Gastrocnemius medialis (tissue), 4 donors: ENCODE data around the gene H2AZ1. TPM values are rescaled to one million over a fixed set of nuclear protein-coding genes. Genes with fewer than 3 reads are reported as not detected.

Experiments used
- ATAC-seq, 2 donors: fragments of 150-250 bp; one replicate each; pipeline ENCODE4 v1.9.1; 2016
- DNase-seq, 2 donors: peaks; one replicate each; pipeline ENCODE4 v3.0.0-alpha.2; 2019
- H3K27ac ChIP-seq, 4 donors: fragments of 200-600 bp; sonication (generic); 1 replicate in 1 of 4; 2 replicates in 3 of 4; pipeline ENCODE4 v1.5.1; 2016 to 2018; ENCODE audit warnings: mild to moderate bottlenecking in 2 of 4, moderate library complexity in 1 of 4
- H3K27me3 ChIP-seq, 3 donors: fragments of 200-600 bp; sonication (generic) in 2 of 3; 1 replicate in 1 of 3; 2 replicates in 2 of 3; pipeline versions ENCODE4 v1.5.1 to v1.6.0; 2016 to 2019; ENCODE audit warnings: mild to moderate bottlenecking in 1 of 3, moderate library complexity in 1 of 3
- H3K36me3 ChIP-seq, 2 donors: fragments of 200-600 bp; sonication (generic) in 1 of 2; one replicate each; pipeline ENCODE4 v1.5.1; 2017 to 2018
- H3K4me1 ChIP-seq, 2 donors: fragments of 200-600 bp; sonication (generic) in 1 of 2; one replicate each; pipeline ENCODE4 v1.5.1; 2016 to 2017; ENCODE audit warnings: mild to moderate bottlenecking in 2 of 2
- H3K4me3 ChIP-seq, 4 donors: fragments of 200-600 bp; sonication (generic) in 3 of 4; 1 replicate in 1 of 4; 2 replicates in 3 of 4; pipeline ENCODE4 v1.5.1; 2016 to 2019; ENCODE audit warnings: mild to moderate bottlenecking in 2 of 4
- H3K9me3 ChIP-seq, 3 donors: fragments of 200-600 bp; sonication (generic) in 2 of 3; 1 replicate in 1 of 3; 2 replicates in 2 of 3; pipeline ENCODE4 v1.5.1; 2016 to 2019
- CTCF ChIP-seq, 5 experiments: fragments of 450-650 bp in 3 of 5; fragments of 200-600 bp in 2 of 5; sonication (generic) in 2 of 5; IDR thresholded peaks in 4 of 5; conservative IDR thresholded peaks in 1 of 5; 1 replicate in 4 of 5; 2 replicates in 1 of 5; pipeline ENCODE4 v1.5.1; 2016 to 2019; ENCODE audit warnings: antibody characterized with exemption in 5 of 5, mild to moderate bottlenecking in 3 of 5, moderate library complexity in 3 of 5
- POLR2A ChIP-seq, 2 donors: fragments of 450-650 bp; IDR thresholded peaks; one replicate each; pipeline ENCODE4 v1.6.1; 2017; ENCODE audit warnings: antibody characterized with exemption in 2 of 2, mild to moderate bottlenecking in 2 of 2, moderate library complexity in 2 of 2
- in situ Hi-C, 4 donors: fragments of 200-750 bp; cut with MboI; loops; one replicate each; pipeline versions ENCODE4 v1.15.0 to v1.8.0; 2017; ENCODE audit warnings: low sequenced_read_pairs in 4 of 4
- intact Hi-C: fragments of 100-400 bp; cut with DNase I; formaldehyde crosslinking; loops from one replicate; pipeline ENCODE4 v1.15.1; 2023; ENCODE audit warnings: low total_unique reads
- total RNA-seq, 4 donors: library from RNA; depleted of rRNA; stranded (reverse); fragments of >200 nt; gene quantifications; one replicate each; pipeline versions ENCODE4 v1.1.0 to v1.2.3, GENCODE V29; 2016

H2AZ1 gene
- total RNA-seq, 4 donors from 2014 or later = 176 to 316 (median 193) TPM

GRCh38 chr4:99986792-99987191 is 36.7 kb upstream of the H2AZ1 start:
- intact Hi-C loops = no loop called here
- H3K9me3 ChIP-seq = no peaks in the 10 kb centered on the region
- ATAC-seq (no peak), DNase-seq (no peak)
- no peaks in the 10 kb centered on the region for H3K4me1 ChIP-seq
- H3K27ac ChIP-seq = no peak overlapping the region
- no peak overlapping the region for H3K4me3 ChIP-seq
- no peaks in the 10 kb centered on the region for H3K36me3 ChIP-seq
- in situ Hi-C loops = no loop called here
- no peak for TF ChIP-seq POLR2A (IDR thresholded peaks at IDR 0.05)
- H3K27me3 ChIP-seq = no peaks in the 10 kb centered on the region

- Histone ChIP-seq H3K9me3 (no peaks in the 10 kb centered on the region), H3K4me1 (no peaks in the 10 kb centered on the region), H3K27me3 (no peaks in the 10 kb centered on the region), H3K36me3 (no peaks in the 10 kb centered on the region), H3K27ac (no peak overlapping the region), H3K4me3 (no peak overlapping the region)
- ATAC-seq = no peak
- intact Hi-C loops (no loop called here), in situ Hi-C loops (no loop called here)
- no peak for DNase-seq
- TF ChIP-seq POLR2A (IDR thresholded peaks at IDR 0.05) (no peak), CTCF (IDR thresholded peaks at IDR 0.05 in 4 of 5, conservative IDR thresholded peaks at IDR 0.05 in 1 of 5) (no peak)
Measured at GRCh38 chr4:99983289-99983943, 33.3 kb upstream of the H2AZ1 start.

- Histone ChIP-seq H3K27ac (no peak overlapping the region), H3K36me3 (no peaks in the 10 kb centered on the region), H3K27me3 (no peaks in the 10 kb centered on the region), H3K4me3 (no peak overlapping the region), H3K4me1 (no peaks in the 10 kb centered on the region), H3K9me3 (no peaks in the 10 kb centered on the region)
- TF ChIP-seq POLR2A (IDR thresholded peaks at IDR 0.05) (no peak), CTCF (IDR thresholded peaks at IDR 0.05 in 4 of 5, conservative IDR thresholded peaks at IDR 0.05 in 1 of 5) (no peak)
- no peak for DNase-seq
- in situ Hi-C loops (no loop called here), intact Hi-C loops (no loop called here)
- no peak for ATAC-seq
Measured at GRCh38 chr4:99979872-99980271, 29.8 kb upstream of the H2AZ1 start.

GRCh38 chr4:99971453-99972111 is 21.5 kb upstream of the H2AZ1 start:
- DNase-seq (no peak), ATAC-seq (no peak)
- no peak overlapping the region for H3K27ac ChIP-seq
- H3K9me3 ChIP-seq = no peaks in the 10 kb centered on the region
- intact Hi-C loops = no loop called here
- in situ Hi-C loops = loop anchor here in 1 of 4 donors (25.0 kb wide), 1 partner anchor 409 kb away; the partner anchor contains the start of genes MTTP and TRMT10A
- H3K36me3 ChIP-seq = no peaks in the 10 kb centered on the region
- no peaks in the 10 kb centered on the region for H3K27me3 ChIP-seq
- no peak overlapping the region for H3K4me3 ChIP-seq
- no peaks in the 10 kb centered on the region for H3K4me1 ChIP-seq
- TF ChIP-seq POLR2A (IDR thresholded peaks at IDR 0.05) (no peak), CTCF (IDR thresholded peaks at IDR 0.05 in 4 of 5, conservative IDR thresholded peaks at IDR 0.05 in 1 of 5) (no peak)

- DNase-seq (no peak), ATAC-seq (no peak)
- Histone ChIP-seq H3K4me1 (no peaks in the 10 kb centered on the region), H3K36me3 (no peaks in the 10 kb centered on the region), H3K9me3 (no peaks in the 10 kb centered on the region), H3K27ac (no peak overlapping the region), H3K4me3 (no peak overlapping the region), H3K27me3 (no peaks in the 10 kb centered on the region)
- intact Hi-C loops = no loop called here
- in situ Hi-C loops = loop anchor here in 1 of 4 donors (25.0 kb wide), 1 partner anchor 406 kb away; the partner anchor contains the start of genes MTTP and TRMT10A
- TF ChIP-seq POLR2A (IDR thresholded peaks at IDR 0.05) (no peak), CTCF (IDR thresholded peaks at IDR 0.05 in 4 of 5, conservative IDR thresholded peaks at IDR 0.05 in 1 of 5) (no peak)
Measured at GRCh38 chr4:99968330-99968729, 18.3 kb upstream of the H2AZ1 start.
